ENCODE measurements around the gene DNAJB6. TPM values are rescaled to one million over a fixed set of nuclear protein-coding genes. Genes with fewer than 3 reads are reported as not detected.

Gene DNAJB6
- total RNA-seq, 1 experiment from 2014 or later, result 82.5 TPM

DNA sequence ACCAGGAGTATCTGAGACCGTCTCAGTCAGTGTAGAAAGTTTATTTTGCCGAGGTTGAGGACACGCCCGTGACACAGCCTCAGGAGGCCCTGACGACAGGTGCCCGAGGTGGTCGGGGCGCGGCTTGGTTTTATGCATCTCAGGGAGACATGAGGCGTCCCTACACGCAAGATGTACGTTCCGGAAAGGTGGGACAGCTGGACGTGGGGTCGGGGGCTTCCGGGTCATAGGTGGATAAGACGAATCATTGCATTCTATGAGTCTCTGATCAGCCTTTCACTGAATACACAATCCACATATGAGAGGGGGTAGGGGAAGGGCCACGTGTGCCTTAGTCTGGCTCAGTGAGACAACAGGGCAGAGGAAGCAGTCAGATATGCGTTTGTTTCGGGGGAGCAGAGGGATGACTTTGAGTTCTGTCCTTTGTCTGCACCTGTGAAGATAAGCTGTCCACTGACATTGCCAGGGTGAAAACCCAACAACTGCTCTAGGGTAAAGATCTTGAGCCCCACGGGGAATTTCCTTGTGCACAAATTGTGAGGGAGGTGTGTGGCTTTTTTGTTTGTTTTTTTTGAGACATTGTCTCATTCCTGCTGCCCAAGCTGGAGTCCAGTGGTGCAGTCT, 66.2 kb downstream of the DNAJB6 start:
- Histone ChIP-seq H4K20me1 (ENCODE audit: insufficient read depth) (no peaks in the 10 kb centered on the region; the same call in 1 of the 2 replicates), H3K27ac (ENCODE audit: low read depth, low read length) (no peak overlapping the region), H3K9me3 (ENCODE audit: control insufficient read depth in 1 of 2, insufficient read depth in 1 of 2, low read depth in 1 of 2, low read length in 2 of 2) (no peaks in the 10 kb centered on the region), H3K4me2 (ENCODE audit: low read length) (no peak overlapping the region), H3K36me3 (ENCODE audit: control insufficient read depth in 1 of 2, insufficient read depth in 2 of 2, low read length in 2 of 2) (no peaks in the 10 kb centered on the region), H3K4me3 (replicated peaks in 1 of 2; ENCODE audit: low read depth in 1 of 2, low read length in 2 of 2) (no peak overlapping the region), H3K4me1 (ENCODE audit: control insufficient read depth in 1 of 2, insufficient read depth in 2 of 2, low read length in 2 of 2) (no peaks in the 10 kb centered on the region), H3K9me2 (ENCODE audit: insufficient read depth) (no peaks in the 10 kb centered on the region), H2AFZ (ENCODE audit: low read depth, low read length, poor library complexity, severe bottlenecking) (no peak overlapping the region), H3K79me2 (ENCODE audit: insufficient read depth, low read length) (peaks cover 9% of the 10 kb centered on the region; the same call in 1 of the 2 replicates), H3K27me3 (ENCODE audit: insufficient read depth, low read length) (no peaks in the 10 kb centered on the region), H3K9ac (ENCODE audit: low read length) (no peak overlapping the region)
- BruUV-seq (replicated peaks), result no TSS peak
- CTCF ChIA-PET, result no interaction called here
- RAD21 ChIA-PET (ENCODE audit: low non-redundant PET in 1 of 2, low total read pairs in 2 of 2, uncharacterized antibody in 2 of 2, unreplicated experiment in 2 of 2), result no interaction called here
- TF ChIP-seq, protein P1, sequence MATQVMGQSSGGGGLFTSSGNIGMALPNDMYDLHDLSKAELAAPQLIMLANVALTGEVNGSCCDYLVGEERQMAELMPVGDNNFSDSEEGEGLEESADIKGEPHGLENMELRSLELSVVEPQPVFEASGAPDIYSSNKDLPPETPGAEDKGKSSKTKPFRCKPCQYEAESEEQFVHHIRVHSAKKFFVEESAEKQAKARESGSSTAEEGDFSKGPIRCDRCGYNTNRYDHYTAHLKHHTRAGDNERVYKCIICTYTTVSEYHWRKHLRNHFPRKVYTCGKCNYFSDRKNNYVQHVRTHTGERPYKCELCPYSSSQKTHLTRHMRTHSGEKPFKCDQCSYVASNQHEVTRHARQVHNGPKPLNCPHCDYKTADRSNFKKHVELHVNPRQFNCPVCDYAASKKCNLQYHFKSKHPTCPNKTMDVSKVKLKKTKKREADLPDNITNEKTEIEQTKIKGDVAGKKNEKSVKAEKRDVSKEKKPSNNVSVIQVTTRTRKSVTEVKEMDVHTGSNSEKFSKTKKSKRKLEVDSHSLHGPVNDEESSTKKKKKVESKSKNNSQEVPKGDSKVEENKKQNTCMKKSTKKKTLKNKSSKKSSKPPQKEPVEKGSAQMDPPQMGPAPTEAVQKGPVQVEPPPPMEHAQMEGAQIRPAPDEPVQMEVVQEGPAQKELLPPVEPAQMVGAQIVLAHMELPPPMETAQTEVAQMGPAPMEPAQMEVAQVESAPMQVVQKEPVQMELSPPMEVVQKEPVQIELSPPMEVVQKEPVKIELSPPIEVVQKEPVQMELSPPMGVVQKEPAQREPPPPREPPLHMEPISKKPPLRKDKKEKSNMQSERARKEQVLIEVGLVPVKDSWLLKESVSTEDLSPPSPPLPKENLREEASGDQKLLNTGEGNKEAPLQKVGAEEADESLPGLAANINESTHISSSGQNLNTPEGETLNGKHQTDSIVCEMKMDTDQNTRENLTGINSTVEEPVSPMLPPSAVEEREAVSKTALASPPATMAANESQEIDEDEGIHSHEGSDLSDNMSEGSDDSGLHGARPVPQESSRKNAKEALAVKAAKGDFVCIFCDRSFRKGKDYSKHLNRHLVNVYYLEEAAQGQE (IDR thresholded peaks at IDR 0.05; ENCODE audit: low read depth), result no peak
- TF ChIP-seq SRF (IDR thresholded peaks at IDR 0.05; ENCODE audit: low read depth), result no peak
- TF ChIP-seq SP1 (IDR thresholded peaks at IDR 0.05; ENCODE audit: low read depth), result no peak
- no peak for TF ChIP-seq RAD21 (IDR thresholded peaks at IDR 0.05; ENCODE audit: low read depth)
- TF ChIP-seq EZH2phosphoT487 (IDR thresholded peaks at IDR 0.05; ENCODE audit: borderline replicate concordance), result no peak
- TF ChIP-seq, protein P2, sequence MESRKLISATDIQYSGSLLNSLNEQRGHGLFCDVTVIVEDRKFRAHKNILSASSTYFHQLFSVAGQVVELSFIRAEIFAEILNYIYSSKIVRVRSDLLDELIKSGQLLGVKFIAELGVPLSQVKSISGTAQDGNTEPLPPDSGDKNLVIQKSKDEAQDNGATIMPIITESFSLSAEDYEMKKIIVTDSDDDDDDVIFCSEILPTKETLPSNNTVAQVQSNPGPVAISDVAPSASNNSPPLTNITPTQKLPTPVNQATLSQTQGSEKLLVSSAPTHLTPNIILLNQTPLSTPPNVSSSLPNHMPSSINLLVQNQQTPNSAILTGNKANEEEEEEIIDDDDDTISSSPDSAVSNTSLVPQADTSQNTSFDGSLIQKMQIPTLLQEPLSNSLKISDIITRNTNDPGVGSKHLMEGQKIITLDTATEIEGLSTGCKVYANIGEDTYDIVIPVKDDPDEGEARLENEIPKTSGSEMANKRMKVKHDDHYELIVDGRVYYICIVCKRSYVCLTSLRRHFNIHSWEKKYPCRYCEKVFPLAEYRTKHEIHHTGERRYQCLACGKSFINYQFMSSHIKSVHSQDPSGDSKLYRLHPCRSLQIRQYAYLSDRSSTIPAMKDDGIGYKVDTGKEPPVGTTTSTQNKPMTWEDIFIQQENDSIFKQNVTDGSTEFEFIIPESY (IDR thresholded peaks at IDR 0.05; ENCODE audit: extremely low read depth, insufficient replicate concordance, low read length), result no peak
- no peak for TF ChIP-seq ZFX (IDR thresholded peaks at IDR 0.05)
- no peak for TF ChIP-seq CEBPB (IDR thresholded peaks at IDR 0.05; ENCODE audit: low read depth)
- TF ChIP-seq POLR2A (IDR thresholded peaks at IDR 0.05; ENCODE audit: borderline replicate concordance, extremely low read depth, insufficient read depth, insufficient read length), result no peak
- TF ChIP-seq, protein P3, sequence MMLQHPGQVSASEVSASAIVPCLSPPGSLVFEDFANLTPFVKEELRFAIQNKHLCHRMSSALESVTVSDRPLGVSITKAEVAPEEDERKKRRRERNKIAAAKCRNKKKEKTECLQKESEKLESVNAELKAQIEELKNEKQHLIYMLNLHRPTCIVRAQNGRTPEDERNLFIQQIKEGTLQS (IDR thresholded peaks at IDR 0.05), result no peak
- TF ChIP-seq ELF1 (IDR thresholded peaks at IDR 0.05; ENCODE audit: borderline replicate concordance, low read depth), result no peak
- TF ChIP-seq EZH2 (IDR thresholded peaks at IDR 0.05), result no peak
- TF ChIP-seq, protein P4, sequence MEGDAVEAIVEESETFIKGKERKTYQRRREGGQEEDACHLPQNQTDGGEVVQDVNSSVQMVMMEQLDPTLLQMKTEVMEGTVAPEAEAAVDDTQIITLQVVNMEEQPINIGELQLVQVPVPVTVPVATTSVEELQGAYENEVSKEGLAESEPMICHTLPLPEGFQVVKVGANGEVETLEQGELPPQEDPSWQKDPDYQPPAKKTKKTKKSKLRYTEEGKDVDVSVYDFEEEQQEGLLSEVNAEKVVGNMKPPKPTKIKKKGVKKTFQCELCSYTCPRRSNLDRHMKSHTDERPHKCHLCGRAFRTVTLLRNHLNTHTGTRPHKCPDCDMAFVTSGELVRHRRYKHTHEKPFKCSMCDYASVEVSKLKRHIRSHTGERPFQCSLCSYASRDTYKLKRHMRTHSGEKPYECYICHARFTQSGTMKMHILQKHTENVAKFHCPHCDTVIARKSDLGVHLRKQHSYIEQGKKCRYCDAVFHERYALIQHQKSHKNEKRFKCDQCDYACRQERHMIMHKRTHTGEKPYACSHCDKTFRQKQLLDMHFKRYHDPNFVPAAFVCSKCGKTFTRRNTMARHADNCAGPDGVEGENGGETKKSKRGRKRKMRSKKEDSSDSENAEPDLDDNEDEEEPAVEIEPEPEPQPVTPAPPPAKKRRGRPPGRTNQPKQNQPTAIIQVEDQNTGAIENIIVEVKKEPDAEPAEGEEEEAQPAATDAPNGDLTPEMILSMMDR (IDR thresholded peaks at IDR 0.05 in 2 of 3, conservative IDR thresholded peaks at IDR 0.05 in 1 of 3; ENCODE audit: borderline replicate concordance in 1 of 3, insufficient read depth in 1 of 3, low read depth in 2 of 3, low read length in 2 of 3), result no peak
- POLR2A ChIA-PET, result no interaction called here
- ATAC-seq (no peak), DNase-seq (ENCODE audit: low read depth, low spot score) (no peak)
- intact Hi-C loops (cut with micrococcal nuclease), result no loop called here
